ENCODE measurements around the gene GTF3C5. TPM values are rescaled to one million over a fixed set of nuclear protein-coding genes. Genes with fewer than 3 reads are reported as not detected.
"Not testable (repeated sequence)": the region's sequence is repeated elsewhere in the genome, so short reads cannot be mapped to it uniquely, and the experiment has no call there.

The GTF3C5 gene
- total RNA-seq, 2 experiments from 2014 or later: 89.1 to 90.4 TPM

DNA sequence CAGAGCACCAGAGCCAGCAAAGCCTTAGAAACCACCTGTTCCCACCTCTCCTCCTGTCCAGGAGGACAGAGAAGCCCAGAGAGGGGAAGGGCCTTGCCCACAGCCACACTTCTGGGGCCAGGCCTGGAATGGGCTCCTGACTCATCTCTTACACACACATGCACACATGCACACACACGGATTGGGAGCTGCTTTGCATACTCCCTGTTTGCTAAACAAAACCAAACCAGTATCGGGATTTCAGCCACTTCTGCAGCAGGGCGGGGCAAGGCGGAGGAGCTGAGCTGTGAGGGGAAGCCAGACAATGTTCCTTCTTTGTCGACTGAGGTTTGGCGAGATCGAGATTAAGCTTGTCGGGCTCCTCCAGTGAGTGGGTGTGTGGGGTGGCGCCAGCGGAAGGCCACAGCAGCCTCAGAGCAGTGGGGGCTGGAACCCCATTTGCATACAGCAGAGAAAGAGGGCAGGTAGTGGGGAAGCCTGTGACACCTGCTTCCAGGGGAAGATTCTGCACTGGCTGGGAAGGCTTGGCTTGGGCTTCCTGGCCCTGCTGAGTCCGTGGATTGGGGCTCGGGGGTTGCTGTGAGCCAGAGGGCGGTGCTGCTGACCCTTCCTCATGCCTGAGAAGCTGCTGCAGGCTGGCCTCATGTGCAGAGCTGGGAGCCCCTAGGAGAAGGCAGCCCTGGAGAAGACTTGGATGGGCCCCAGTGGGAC is 36.2 kb upstream of the GTF3C5 start:
- POLR2A ChIA-PET: interaction anchor here (0.9 kb wide), 1 partner anchor 36 kb away, joined by 3 read pairs; the partner anchor contains the start of gene GTF3C5
- CTCF ChIA-PET: no interaction called here

DNA sequence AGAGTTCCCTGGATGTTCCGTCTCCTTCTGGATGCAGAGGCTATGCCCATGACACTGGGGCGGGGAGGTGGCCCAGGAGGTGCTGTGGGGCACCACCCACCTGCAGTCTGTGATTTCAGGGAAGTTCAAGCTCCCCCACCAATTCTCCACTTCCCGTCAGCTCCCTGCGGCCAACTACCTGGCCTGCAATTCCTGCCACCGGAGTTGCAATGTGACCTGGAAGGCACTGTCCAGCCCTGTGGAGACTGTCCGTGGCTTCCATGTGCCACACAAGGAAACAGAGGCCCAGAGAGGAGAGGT is 35.7 kb upstream of the GTF3C5 start:
- ChIA-PET POLR2A (no interaction called here), CTCF (no interaction called here)

DNA sequence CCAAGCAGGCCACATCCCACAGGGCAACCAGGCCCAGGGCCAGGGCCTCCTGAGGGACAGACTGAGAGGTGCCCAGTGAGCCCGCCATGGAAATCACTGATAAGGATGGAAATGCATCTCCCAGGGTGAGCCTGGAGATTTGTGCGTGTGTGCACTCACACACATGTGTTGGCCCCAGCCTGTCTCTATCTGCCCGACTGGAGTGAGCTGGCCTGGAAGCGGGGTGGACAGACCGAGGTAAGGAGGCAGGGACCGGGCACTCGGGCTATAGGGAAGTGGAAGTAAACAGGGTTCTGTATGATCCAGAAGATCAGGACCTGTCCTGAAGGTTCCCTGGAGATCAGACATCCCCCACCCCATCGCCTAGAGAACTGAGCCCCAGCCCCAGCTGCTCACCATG is 34.9 kb upstream of the GTF3C5 start:
- ChIA-PET CTCF (no interaction called here), POLR2A (no interaction called here)

DNA sequence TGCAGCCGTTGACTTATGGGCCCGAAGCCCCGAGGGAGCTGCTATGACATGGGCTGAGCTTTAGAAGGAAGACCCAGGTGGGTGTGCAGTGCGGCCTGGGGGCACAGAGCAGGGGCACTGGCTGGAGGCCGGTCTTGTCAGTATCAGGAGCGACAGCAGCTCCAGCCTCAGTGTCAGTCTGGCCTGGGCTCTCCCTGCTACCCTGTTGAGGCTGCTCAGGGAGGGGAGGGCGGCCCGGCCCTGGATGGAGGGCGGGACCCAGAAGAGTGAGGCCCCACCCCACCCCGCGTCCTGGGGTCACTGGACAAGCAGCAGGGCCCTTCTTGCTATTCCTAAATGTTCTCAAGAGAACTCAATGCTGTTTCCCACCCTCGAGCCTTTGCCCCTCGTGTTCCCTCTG is 34.3 kb upstream of the GTF3C5 start:
- CTCF ChIA-PET: no interaction called here
- POLR2A ChIA-PET: no interaction called here

DNA sequence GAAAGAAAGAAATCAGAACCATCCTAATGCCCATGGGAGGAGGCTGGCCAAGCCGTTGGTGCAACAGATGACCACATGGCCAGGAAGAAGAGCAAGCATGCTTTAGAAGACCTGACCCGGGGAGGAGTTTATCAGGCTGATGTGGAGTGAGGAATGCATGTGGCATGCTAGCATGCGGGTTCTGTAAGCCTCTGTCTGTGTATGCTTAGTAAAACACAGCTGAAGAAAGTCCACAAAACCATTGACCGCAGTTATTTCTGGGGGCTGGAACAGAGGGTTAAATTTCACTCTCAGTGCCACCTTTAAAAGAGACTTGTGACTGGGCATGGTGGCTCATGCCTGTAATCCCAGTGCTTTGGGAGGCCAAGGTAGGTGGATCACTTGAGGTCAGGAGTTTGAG is 33.2 kb upstream of the GTF3C5 start:
- ChIA-PET POLR2A (no interaction called here), CTCF (interaction anchor here (0.6 kb wide), 1 partner anchor 51 kb away, joined by 4 read pairs; no protein-coding TSS in a partner anchor)

DNA sequence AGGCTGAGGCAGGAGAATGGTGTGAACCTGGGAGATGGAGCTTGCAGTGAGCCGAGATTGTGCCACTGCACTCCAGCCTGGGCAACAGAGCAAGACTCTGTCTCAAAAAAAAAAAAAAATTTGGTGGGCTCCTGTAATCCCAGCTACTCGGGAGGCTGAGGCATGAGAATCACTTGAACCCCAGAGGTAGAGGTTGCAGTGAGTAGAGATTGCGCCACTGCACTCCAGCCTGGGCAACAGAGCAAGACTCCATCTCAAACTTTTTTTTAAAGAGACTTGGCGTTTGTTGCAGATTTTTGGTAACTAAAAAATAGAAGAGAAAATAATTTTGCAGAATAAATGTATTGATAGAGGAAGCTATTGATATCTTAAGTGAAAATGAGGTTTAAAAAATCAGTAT is 32.6 kb upstream of the GTF3C5 start:
- CTCF ChIA-PET, POLR2A ChIA-PET: not testable (repeated sequence)

DNA sequence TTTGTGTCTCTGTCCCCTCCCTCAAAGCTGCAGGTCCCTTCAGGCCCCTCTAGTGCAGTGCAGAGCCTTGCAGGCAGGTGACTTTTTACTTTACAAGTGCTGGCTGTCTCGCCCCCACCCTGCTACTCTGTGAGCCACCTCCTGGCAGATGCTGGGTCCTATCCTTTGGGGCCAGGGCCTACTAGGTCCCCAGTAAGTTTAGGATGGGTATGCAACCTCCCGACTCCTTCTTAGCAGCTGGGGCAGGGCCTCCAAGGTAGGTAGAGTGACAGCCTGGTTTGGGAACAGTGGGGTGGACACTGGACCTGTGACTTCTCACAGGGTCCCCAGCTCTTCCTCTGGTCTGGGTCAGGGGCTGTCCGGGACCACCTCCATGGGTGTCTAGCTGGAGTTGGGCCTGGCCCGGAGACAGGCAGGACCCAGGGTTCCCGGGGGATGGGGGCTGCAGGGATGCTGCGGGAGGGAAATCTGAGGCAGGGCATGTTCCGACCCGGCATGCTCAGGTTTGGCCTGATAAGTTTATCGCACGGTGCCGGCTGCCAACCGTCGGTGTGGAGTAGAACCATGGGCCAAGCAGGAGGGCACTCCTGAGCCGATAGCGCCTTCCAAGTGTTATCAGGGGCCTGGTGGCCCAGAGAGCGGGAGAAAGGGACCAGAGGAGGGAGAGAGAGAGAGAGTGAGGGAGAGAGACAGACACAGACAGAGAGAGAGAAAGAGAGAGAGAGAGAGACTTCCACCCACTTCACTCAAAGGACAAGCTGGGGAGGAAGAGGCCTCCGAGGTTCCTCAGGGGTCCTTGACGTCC is 31.8 kb upstream of the GTF3C5 start:
- POLR2A ChIA-PET: no interaction called here
- CTCF ChIA-PET: no interaction called here

DNA sequence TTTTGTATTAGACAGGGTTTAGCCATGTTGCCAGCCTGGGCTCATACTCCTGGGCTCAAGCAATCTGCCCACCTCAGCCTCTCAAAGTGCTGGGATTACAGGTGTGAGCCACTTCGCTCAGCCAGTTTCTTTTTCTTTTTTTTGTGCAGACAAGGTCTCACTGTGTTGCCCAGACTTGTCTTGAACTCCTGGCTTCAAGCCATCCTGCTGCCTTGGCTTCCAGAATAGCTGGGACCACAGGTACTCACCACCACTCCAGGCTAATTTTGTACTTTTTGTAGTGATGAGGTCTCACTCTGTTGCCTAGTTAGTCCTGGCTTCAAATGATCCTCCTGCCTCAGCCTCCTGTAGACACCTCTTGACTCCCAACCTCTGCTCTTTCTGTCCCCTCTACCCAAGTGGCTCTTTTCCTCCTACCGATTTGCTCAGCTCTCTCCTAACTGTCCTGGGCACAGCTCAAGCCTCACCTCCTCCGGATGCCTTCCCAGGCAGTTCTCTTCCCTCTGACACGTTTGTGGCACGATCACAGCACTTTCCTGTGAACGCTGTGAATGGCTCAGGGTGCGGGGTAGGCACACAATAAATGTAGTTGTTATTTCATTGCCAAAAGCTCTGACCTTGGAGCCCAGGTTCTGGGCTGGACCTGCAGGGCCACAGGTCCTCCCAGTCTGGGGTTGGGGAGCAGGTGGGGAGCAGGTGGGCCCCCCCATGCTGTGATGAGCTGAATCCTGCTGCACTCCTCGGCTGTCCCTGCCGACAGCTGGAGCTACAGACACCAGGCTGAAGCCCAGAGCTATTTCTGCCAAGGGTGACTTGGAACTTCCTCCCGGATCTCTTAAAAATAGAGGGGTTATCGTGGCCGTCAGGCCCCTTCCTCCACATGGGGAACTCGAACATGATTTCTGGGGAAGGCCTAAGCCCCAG is 28.4 kb upstream of the GTF3C5 start:
- POLR2A ChIA-PET: no interaction called here
- CTCF ChIA-PET: interaction anchor here (0.6 to 1.2 kb wide), 3 partner anchors 20 to 285 kb away, joined by 3 read pairs; no protein-coding TSS in a partner anchor

DNA sequence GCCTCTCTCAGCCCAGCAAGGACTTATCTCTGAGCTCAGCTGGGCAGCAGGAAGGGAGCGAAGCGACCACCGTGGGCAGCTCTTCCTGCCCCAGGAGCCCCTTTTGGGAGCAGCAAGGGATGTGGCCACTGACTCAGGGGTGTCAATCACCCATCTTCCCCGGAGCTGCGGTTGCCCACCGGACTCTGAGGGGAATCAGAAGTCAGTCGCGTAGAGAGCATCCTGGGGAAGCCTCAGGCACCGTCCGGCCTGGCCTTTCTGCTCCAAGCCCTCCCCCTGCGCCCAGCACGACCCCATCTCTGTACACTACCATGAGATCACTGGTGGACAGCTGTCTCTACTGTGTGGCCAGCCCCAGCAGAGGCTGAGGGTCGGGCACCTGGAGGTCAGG is 27.7 kb upstream of the GTF3C5 start:
- POLR2A ChIA-PET: no interaction called here

DNA sequence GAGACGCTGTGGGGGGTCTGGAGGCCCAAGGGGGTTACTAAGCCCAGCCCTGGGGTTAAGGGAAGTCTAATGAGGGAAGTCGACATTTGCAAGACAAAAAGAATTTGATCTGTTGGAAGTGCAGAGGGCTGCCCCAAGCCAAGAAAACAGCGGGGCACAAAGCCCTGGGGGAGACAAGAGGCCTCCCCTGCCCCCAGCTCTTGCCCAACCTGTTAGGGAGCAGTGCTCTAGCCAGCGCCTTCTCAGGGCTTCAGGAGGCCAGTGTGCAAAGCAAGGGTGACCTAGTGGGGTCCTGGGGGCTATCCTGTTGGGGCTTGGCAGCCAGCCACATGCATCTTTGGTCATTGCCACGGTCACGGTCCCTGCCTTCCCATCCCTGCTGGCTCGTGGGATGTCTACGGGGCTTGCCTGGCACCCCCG is 27.1 kb upstream of the GTF3C5 start:
- ChIA-PET POLR2A (no interaction called here), CTCF (no interaction called here)

More for the DNA sequence above, 27.7 kb upstream of the GTF3C5 start:
- CTCF ChIA-PET: interaction anchor here (0.6 to 1.2 kb wide), 3 partner anchors 19 to 286 kb away, joined by 3 read pairs; no protein-coding TSS in a partner anchor

DNA sequence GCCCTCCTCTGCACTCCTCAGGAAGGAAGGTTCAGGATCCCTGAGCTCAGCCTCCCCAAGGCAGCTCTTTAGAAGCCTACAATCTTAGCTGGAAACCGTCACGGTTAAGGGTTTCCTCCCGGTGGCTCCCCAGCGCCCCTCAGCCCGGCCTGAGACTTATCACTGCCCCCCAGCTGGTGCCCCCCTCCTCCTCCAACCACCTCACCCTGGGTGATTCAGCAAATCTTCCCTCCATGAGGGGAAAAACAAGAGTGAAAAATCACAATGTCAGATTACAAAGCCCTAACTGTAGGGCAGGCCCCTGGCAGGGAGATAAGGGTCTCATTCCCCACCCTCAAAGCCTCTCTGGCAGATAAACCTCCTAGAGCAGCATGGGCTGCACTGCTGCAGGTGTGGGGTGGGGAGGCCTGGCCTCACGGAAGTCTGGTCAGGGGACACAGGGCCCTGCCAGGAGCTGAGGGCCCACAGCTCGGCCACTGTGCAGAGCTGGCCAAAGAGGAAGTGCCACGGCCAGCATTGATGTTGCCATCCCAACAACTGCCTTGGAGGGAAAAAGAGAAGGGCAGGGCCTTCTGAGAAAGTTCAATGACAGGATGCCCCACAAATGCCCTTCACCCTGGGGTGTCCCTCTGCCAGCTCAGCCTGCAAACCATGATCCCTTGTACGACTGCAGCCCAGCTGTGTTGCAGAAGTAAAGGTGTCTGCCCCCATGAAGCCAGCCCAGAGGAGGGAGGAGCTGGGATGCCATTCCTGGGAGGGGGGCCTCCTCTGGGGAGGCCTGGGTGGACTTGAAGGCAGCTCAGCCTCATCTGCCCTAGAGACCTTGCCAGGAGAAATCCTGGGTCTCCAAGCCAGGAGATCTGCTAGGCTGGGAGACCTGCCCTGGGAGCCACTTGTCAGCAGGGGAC is 26.5 kb upstream of the GTF3C5 start:
- POLR2A ChIA-PET: no interaction called here
- CTCF ChIA-PET: no interaction called here

DNA sequence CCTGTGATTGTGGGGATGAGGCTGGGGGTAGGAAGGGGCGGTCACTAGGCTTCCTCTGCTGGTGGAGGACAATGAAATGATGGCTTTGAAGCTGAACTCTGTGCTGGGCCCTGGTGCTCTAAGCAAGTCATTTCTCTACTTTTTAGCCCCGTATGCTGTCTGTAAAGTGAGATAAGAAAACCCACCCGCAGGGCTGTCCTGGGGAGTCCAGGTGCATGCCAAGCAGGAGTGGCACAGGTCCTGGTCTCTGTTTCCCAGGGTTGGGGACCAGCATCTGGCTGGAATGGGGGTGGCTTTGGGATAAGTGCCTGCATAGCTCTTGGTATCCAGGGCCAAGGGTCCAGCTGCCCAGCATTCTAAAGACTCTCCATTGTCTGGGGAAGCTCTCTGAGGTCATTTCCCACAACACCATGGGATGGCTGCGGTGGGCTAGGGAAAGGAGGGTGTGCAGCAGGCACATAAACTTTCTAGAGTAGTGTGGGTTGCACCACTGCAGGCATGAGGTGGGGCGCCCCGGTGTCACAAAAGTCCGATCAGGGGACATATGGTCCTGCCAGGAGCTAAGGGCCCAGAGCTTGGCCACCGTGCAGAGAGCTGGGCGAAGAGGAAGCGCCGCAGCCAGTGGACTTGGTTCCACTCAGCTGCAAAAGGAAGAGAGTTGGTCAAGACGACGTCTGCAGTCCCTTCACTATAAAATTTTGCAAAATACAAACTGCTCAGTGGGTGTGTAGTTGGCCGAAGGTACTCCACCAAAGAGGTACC is 25.6 kb upstream of the GTF3C5 start:
- CTCF ChIA-PET: no interaction called here
- POLR2A ChIA-PET: no interaction called here

DNA sequence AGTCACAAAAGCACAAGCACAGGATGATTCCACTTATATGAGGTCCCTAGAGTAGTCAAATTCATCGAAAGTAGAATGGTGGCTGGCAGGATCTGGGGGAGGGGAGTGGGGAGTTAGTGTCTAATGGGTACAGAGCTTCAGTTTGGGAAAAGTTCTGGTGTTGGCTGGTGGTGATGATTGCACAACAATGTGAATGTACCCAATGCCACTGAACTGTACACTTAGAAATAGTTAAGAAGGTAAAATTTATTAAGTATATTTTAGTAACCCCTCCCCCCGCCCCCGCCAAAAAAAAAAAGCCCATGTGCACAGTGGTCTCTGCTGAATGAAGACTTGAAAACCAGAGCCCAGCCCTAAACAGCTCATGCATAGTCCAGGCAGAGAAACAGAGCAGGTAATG is 24.8 kb upstream of the GTF3C5 start:
- ChIA-PET CTCF (no interaction called here), POLR2A (no interaction called here)

DNA sequence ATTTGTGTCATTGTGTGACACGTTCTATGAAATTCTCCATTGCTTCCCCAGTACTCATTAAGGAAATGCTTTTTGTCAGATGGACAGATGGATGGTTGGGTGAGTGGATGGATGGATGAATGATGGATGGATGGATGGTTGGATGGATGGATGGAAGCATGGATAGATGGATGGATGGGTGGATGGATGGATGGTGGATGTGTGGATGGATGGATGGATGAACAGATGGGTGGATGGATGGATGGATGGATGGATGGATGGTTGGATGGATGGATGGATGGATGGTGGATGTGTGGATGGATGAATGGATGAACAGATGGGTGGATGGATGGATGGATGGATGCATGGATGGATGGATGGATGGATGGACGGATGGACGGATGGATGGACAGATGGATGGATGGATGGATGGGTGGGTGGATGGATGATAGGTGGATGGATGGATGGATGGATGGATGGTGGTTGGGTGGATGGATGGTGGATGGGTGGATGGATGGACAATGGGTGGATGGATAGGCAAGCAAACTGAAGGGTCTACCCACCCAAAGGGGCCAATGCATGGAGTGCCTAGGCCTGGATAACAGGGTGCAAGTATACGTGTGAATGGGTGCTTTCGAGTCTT is 24.0 kb upstream of the GTF3C5 start:
- CTCF ChIA-PET: no interaction called here
- POLR2A ChIA-PET: no interaction called here

DNA sequence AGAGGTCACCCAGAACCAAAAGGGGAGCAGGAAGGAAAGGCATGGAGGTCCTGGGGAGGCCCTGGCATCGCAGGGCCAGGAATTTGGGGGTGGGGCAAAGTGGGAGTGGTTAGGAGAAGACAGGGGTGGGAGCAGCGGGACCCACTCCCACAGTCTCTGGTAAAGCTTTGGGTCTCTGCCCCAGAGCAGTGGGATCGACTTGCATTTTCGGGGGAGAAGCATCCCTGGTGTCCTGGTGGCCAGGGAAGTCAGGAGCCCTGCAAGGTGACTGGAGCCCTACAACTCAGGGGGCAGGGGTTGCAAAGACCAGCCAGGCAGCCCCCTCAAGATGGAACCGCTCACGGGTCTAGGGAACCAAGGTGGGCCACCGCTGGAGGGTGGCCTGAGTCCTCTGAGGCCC is 22.4 kb upstream of the GTF3C5 start:
- ChIA-PET POLR2A (no interaction called here), CTCF (no interaction called here)

DNA sequence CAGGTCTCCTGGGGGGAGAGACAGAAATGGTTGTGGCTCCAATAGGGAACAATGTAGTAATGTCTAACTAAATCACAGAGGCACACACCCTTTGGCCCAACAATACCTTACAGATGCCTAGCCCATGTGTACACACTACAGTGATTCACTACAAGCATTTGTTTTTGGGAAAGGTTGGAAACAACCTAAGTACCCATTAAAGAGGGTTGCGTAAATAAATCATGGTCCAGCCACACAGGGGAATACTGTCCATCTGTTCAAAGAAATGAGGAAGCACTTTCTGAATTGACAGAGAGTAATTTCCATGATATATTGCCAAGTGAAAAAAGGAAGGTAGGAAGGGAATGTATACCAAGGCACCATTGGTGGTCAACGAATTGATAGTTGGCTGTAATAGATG is 22.0 kb upstream of the GTF3C5 start:
- ChIA-PET POLR2A (no interaction called here), CTCF (no interaction called here)

DNA sequence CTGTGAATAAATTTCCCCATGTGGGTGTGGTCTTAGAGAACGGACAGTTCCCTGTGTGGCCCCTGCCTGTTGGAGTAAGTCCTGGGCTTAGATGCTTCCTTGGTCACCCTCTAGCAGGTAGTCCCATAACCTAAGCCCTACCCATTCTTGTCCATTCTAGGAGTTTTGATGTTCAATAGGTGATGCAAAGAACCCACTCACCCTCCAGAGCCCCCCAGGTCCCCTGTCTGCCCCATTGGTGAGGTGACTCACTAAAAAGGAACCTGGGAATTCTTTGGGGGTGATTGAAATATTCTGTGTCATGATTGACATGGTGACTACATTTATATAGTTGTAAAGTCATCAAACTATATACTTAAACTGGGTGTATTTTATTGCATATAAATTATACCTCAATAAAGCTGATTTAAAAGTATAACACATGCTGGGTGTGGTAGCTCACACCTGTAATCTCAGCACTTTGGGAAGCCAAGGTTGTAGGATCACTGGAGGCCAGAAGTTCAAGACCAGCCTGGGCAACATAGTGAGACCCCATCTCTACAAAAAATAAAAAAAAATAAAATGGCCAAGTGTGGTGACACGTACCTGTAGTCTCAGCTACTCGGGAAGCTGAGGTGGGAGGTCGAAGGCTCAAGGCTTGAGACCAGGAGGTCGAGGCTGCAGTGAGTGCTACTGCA is 20.8 kb upstream of the GTF3C5 start:
- POLR2A ChIA-PET: no interaction called here
- CTCF ChIA-PET: interaction anchor here (0.6 kb wide), 1 partner anchor 31 kb away, joined by 4 read pairs; no protein-coding TSS in a partner anchor

DNA sequence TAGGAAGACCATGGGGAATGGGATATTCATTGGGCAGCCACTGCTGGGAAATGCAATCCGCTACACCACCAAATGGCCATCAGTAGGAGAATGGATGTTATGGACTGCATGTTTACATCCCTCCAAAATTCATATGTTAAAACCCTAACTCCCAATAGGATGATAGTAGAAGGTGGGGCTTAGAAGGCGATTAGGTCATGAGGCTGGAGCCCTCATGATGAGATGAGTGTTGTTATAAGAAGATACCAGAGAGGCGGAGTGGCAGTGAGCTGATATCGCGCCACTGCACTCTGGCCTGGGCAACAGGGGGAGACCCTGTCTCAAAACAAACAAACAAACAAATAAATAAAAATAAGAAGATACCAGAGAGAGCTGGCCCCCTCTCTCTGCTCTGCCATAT is 16.1 kb upstream of the GTF3C5 start:
- CTCF ChIA-PET: no interaction called here
- POLR2A ChIA-PET: no interaction called here

Measured in activated CD8-positive, alpha-beta memory T cell treated with anti-CD3 and anti-CD28 coated beads for 36 hours (primary cell).